Gastroesophageal sphincter (tissue), 3 donors: ENCODE measurements around the gene FBXO38.

Source experiments
- CTCF ChIP-seq, 4 experiments: fragments of 200-600 bp in 2 of 4; fragments of 450-650 bp in 2 of 4; sonication (generic) in 1 of 4; IDR thresholded peaks; one replicate each; pipeline ENCODE4 v1.5.1; 2017 to 2019; ENCODE audit warnings: antibody characterized with exemption in 4 of 4, mild to moderate bottlenecking in 2 of 4, moderate library complexity in 2 of 4
- POLR2A ChIP-seq, 2 donors: fragments of 450-650 bp; IDR thresholded peaks; one replicate each; pipeline ENCODE4 v1.6.1; 2017; ENCODE audit warnings: antibody characterized with exemption in 2 of 2, mild to moderate bottlenecking in 2 of 2, moderate library complexity in 1 of 2
- POLR2AphosphoS5 ChIP-seq: sonication (generic); formaldehyde crosslinking; IDR thresholded peaks from one replicate; pipeline ENCODE4 v1.6.1; 2017; ENCODE audit warnings: antibody characterized with exemption

GRCh38 chr5:148343046-148343407, 40.7 kb upstream of the FBXO38 start:
- TF ChIP-seq CTCF (IDR thresholded peaks at IDR 0.05) (no peak), POLR2AphosphoS5 (no peak), POLR2A (IDR thresholded peaks at IDR 0.05) (no peak)
